ENCODE measurements around the gene PDLIM3.
A peak's percentile ranks its signal among the peaks of the same experiment; 100 is the strongest.
"Not testable (repeated sequence)": the region's sequence is repeated elsewhere in the genome, so short reads cannot be mapped to it uniquely, and the experiment has no call there.

PDLIM3 gene

DNA sequence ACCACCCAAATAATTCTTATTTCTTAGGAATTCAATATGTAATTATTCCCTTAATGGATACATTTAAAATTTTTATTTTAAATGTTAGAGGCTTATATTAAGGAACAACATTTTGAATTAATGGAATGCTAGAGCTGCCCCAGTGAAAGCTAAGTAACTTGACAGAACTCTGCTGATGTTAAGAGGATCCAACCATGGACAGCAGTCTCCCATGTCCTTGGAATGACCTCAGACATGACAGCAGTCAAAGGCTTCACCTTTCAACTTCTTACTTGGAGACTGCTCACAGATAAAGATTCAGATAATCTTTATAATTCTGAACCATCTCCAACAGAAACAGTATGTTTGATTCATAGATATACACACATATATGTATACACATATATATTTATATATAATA is 17.2 kb downstream of the PDLIM3 start:
- DNase-seq: no peak

DNA sequence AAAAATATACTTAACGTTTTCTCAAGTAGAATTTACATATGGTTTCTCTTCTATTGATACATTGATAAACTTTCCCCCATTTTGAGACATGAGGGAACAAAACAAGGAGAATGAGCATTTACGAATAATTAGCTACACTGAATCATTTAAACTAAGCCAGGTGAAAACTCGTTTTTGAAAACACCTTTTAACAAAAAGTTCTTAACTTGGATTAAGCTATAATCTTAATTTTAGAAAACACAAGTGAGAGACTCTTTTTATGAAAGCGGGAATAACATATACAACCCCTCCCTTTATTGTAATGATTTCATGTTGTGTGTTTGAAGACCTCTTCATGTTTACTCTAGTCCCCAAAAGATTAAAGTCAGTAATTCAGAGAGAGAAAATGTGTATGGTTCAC is 20.1 kb downstream of the PDLIM3 start:
- DNase-seq: no peak

DNA sequence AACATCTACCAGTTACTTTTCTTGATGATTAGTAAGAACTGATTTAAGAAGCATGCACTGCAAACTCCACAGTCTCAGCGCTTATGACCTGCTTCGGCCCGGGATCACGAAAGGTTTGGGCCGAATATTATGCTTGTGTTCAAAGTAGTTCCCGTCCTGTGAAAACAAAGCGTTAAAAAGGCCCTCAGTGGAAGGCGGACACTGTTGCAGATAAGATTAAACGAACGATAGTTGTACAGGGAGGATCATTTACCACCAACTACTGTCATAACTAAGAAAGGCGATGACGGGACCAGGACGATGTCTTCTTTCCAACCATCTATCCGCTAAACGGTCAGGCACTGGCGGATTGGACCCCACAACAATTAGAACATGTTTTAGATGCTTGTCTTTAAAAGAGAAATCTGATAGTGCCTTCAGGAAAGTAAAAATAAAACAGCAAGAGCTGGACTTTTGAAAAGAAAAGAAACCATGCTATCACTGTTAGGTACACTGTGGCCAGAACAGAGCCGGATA is 21.1 kb downstream of the PDLIM3 start:
- DNase-seq: no peak

DNA sequence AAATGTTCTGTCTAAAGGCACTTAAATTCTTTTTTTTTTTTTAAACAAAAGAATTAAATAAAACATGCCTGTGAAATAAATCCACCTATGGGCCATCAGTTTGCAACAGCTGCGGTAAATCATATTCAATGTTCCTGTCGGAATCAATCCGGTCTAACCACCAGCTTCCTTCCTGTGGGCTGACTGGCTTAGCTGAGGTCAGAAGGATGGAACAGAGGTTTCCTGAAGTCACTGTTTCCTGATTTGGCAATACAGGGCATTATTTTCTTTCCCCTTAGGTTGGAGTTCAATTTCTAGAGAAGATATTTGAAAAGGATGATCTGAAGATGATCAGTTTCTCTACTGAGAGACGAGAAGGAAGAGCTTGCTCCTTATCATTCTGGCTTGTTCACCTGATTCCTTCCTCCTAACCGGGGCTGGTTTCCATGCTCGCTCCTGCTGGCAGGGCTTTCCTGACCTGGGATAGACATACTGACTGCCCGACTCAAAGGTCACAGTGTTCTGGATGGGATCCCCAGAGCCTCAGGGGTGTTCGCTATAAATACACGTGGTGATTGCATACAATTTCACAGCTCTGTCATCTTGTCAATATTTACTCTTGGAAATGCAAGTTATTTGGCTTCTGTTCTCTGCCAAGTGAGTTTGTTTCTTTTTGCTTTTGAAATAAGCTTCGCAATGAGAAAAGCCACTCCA is 21.7 kb downstream of the PDLIM3 start:
- no peak for DNase-seq

DNA sequence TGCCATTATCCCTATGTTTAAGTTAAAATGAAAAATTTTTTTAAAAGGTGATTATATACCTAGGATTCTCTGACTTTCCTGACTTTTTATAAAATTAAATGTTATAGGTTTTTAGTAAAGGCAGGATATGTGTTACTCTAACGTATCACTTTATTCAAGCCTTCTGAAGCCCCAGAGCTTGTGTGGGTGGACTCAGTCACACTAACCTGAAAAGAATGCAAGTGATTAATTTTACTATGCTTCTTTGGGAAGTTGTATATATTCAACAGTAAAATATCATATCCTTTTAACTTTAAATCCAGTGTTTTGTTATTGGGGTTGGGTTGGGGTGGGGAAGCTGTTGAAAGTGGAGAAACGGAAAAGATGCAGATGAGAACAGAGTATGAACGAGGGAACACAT is 22.8 kb downstream of the PDLIM3 start:
- no peak for DNase-seq

DNA sequence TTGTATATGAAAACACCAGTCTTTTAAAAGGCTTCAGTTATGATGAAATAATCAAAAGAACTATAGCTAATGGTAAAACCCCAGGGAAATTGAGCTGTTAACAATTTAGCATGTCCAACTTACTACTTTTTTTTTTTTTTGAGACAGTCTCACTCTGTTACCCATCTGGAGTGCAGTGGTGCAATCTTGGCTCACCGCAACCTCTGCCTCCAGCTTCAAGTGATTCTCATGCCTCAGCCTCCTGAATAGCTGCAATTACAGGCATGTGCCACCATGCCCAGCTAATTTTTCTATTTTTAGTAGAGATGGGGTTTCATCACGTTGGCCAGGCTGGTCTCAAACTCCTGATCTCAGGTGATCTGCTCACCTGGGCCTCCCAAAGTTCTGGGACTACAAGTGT is 24.1 kb downstream of the PDLIM3 start:
- DNase-seq: not testable (repeated sequence)

DNA sequence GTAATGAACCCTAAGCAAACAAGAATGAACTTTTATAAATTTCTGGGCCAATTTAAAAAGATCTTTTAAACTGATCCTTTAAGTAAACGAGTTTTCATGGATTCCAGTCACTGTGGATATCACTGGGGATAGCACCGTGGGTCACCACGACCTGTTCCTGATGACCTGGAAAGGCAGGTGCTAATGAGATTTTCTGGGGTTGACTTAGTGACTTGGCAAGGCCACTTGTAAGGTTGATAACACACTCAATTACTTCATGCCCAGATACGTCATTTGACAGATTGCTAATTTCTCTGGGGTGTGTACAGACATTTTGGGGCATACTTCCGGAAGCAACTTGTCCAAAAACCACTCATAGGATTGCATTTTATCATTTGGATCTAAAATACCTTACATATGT is 24.5 kb downstream of the PDLIM3 start:
- DNase-seq: no peak

DNA sequence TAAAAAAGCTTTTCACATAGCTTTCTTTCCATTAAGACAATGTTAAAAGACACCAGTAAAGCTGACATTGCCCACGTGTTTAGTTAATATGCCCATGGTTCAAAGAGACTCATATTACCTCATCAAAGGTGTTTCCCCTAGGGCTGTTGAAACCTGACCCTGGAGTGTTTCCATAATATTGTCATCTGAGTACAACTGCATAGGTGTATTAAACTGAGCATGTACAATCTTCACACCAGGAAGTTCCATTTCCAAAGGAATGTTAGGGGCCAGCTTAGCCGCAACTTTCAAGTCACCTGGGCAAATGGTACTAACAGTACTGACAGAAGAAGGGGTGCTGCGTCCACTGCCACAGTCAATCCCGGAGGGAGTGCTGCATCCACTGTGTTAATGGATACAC is 27.1 kb downstream of the PDLIM3 start:
- DNase-seq: no peak

DNA sequence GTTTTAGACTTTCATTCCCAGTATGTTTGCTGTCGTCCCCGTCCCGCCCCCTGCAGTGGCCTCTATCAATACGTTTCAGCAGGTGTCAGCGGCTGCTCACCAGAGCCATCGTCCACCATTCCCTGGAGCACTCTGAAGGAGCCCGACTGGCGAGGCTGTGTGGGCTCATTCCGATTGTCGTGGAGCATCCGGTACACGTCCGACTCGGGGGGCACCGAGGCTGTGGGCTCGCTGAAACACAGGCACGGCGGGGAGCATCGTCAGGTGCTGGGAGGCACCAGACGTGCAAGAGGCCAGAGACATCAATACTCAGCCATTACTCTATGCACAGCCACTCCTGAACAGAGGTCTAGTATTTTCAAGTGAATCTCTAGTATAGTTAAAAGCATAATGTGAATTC is 28.9 kb downstream of the PDLIM3 start:
- no peak for DNase-seq

DNA sequence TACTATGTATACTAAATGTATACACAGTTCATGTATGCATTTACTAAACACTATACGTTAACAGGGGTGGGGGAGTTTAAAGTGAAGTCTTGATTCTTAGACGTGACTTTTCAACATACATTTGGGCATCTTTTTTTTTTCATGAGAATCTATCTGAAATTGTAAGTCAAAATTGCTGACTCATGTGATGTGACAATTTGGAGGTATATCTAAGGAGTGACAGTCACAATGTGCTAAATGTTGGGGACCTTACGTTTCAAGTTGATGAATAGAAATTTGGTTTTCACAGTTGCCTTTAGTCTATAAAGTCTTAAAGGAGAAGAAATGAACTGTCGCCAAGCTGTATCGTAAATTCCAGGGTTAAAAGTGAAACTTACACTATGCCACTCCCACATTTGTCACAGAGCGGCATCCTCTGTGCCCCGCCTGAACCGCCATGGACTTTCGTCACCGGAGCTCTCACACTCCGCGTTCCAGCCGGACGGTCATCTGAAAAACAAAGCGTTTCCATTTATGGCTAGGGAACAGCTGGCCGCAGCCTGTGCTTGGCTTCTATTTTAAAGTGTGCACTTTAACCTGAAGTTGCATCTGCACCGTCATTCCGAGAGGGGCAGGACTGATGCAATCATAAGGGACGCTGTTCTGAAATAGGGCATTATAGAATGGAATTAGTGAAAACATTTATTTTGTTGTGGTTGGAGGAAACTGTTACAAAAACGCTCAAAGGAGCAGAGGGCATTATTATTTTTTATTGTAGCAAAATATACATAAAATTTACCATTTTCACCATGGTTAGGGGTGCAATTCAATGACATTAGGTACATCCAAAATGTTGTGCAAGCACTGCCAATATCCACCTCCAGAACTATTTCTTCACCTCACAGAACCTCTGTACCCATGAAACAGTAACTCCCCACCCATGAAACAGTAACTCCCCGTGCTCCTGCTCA is 30.9 kb downstream of the PDLIM3 start:
- DNase-seq: no peak

DNA sequence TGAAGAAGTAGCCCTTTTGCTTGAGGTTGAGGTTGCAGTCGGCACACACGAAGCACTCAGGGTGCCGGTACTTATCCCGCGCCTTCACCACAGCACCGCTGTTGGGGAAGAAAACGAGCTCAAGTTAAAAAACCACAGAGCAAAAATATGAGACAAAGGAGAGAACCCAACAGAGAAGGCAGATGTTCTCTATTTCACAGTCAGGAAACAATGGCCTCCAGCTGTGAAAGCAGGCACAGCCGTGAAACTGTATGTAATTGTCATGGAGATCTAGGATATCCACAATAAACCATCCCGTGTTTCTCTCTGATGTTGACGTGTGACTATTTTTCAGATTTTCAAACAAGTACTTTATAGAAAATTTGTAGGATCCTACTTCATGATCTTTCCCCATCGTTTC is 32.9 kb downstream of the PDLIM3 start:
- DNase-seq: no peak

DNA sequence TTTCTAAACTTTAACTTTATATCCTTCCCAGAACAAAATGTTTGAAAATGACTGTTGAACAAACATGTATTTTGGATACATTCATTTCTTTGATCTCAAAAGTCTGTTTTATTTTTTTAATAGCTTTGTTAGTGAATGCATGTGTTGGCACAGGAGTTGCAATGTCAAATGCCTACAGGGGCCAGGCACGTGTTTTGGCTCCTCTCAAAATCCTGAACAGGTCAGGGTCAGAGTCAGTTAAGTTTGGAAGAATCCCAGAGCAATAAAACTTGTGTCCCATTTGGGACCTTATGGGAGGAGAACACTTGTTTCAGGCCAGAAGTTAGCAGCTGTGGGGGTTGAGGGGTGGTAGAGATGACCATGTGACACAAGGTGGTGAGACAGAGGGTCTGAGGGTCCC is 34.7 kb downstream of the PDLIM3 start:
- no peak for DNase-seq

DNA sequence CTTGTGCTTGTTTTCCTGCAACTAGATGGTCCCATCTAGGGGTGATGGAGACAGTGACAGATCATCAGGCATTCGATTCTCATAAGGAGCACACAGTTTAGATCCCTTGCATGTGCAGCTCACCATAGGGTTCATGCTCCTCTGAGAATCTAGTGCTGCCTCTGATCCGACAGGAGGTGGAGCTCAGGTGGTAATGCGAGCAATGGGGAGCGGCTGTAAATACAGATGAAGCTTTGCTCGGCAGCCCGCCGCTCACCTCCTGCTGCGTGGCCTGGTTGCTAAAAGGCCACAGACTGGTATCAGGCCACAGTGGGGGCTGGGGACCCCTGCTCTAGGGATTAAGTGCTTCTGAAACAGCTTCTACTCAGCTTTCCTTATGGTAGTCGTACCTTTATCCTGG is 35.3 kb downstream of the PDLIM3 start:
- DNase-seq: no peak

DNA sequence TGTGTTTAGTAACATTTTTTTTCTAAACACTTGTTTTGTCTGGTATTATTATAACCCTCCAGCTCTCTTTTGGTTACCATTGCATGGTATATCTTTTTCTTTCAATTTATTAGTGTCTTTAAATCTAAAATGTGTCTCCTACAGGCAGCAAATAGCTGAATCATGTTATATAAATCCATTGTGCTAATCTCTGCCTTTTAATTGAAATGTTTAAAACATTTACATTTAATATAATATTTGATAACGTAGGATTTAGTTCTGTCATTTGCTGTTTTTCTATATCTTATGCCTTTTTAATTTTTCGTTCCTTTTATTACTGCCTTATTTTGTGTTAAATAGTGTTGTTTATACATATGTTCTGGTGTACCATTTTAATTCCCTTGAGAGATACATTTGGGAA is 46.7 kb downstream of the PDLIM3 start:
- DNase-seq: no peak

DNA sequence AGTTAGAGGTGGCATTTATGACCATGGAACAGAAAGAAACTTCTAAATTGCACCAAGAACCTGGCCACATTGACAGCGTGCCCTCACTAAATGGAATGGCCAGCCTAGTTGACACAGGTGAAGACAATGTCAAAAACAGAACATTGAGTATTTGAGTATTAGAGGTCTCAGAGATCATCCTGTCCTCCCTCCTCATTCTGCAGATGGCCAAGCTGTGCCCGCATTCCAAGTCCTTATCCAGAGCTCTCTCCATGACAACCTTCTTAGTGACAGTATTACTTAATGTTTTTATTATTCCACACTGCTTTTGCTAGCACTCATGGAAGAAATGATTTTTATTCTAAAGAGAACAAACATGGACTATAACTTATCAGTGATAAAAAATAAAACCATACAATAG is 53.9 kb downstream of the PDLIM3 start:
- DNase-seq: no peak

DNA sequence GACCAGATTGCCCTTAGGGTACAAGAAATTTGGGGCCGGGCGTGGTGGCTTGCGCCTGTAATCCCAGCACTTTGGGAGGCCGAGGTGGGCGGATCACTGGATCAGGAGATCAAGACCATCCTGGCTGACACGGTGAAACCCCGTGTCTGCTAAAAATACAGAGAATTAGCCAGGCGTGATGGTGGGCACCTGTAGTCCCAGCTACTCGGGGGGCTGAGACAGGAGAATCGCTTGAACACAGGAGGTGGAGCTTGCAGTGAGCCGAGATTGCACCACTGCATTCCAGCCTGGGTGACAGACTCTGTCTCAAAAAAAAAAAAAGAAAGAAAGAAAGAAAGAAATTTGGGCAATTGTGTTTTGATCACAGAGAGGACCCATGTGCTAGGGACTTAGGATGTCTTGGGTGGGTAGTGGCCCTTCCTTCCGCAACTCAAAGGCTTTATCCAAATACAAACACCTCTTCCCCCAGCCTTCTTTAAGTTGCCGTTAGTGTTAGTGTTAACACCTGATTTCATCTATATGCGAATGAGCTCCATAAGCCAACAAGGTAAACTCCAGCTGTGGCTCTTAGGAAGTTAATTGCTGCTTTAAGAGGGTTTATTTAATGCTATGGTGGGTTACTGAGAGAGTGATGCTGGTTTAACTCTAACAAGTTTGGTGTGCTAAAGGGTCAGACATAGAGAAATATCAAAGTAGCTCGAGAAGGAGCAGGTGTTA is 55.1 kb downstream of the PDLIM3 start:
- no peak for DNase-seq

DNA sequence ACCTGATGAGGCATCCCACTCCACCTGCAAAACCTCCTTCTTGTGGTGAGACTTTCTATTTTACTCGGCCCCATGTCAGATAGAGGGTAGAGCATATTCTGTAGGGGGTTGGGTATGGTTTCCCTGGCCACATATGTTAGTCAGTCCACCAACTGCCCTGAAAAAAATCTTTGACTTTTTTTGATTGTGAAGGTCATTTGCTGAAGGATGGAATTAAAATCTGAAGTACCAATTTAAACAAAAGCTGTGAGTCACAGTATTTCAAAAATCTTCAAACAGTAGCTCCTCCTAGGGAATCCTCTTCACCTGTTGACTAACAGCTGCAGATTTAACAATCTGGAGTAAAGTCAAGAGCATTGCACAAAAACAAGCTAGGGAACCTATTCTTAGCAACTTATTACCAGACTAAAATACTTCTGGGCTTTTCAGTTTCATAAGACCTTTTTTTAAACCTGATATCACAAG is 55.8 kb downstream of the PDLIM3 start:
- DNase-seq: no peak

DNA sequence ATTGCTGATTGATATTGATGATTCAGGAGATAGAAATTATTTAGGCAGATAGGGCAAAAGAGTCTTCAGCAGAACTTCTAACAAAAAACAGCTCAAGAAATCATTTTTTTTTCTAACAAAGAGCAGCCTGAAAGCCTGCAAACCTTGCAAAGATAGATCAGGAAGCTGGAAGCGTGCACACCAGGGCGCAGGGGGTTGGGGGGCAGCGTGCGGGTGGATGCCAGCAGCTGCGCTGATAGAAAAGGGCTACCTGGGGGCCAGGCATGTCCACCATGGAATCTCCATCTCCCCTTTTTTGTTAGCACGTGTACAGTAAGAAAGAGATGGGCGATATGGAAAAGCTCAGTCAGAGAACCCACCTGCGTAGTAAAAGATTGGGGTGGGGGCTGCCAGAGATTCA is 62.1 kb downstream of the PDLIM3 start:
- DNase-seq: no peak

DNA sequence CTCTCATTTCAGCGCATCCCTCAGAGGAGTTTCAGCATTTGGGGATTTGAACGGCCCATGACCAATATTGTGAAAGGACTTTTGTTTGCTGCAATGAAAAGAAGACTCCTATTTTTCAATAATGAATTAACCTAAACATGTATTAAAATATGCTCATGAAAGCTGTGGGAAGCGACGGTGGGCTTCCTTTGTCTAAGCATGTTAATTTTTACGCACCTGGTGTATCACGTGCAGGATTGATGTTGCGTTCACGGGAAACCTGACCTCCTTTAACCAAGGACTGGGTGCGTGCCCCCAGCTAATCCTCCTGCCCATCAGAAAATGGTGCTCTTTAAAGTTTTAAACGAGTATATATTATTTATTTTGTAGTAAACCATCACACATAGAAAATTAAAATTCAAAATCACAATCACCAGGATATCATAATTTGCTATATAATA is 63.2 kb downstream of the PDLIM3 start:
- no peak for DNase-seq

DNA sequence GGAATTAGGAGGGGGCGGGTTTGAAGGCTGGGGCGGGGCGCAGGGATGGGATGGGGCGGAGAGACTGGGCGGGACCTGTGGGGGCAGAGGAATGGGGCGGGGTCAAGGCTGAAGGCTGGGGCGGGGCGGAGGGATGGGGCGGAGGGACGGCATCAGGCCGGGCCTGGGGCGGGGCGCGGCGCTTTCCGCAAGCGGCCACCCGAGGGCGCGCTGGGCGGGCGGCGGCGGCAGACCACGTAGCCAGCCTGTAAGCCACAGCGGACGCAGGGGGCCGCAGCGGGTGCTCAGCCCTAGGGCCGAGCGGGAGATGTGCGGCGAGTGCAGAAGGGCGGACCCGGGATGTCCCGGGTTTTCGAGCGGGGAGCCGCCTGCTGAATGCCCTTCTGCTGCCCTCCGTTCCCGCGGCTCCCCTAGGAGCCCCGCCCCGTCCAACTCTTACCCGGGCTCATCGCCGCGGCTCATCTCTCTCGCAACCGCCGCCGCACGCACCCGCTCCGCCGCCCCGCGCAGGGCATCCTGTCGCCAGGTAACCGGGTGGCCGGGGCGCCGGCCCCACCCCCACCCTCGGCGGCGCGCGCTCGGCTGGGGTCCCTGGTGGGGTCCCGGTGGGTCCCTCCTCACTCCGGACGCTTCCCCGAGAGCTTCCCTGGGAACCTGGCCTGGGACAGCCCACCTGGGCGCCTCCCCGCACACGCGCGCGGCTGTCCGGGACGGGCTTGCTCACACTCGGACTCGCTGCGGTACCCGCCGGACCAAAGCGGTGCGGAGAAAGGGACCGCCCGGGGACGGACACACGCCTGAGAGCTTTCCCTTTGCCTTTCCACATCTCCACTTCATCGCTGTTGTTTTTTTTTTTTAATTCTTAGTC is 63.8 kb downstream of the PDLIM3 start, which contains the start of gene CCDC110:
CCDC110 (minus strand) TSS at position 499 of the 868 bp plus-strand sequence; CDS start at position 449, 50 bp downstream.
- DNase-seq: peak; percentile 90

DNA sequence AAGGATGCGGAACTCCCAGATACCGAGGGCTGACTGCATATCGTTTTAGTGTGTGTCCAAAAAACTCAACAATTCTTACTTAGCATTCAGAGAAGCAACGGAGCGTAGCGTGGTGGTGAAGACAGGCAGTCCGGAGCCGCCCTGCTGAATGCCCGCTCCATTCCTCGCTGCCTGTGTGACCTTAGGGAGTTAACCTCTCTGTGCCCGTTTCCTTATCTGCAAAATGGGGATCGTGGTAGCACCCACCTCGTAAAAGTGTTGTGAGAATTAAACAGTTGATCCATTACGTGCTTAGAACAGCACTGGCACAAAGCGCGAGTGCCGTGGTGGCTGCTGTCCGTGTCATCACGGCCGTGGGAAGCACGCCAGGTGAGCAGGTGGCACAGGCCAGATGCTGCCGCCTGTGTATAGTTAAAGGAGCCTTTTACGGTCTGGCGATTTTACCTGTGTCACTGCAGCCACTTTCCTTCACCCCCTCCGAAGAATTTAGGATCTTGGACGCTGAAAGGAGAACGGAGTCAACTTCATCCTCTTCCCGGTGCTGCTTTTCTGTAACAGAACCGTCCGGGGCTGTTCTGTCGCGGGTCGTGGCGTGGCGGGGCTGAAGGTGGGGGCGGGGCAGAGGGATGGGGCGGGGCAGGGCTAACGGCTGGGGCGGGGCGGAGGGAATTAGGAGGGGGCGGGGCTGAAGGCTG is 64.7 kb downstream of the PDLIM3 start:
- DNase-seq: peak; percentile 18
